H9 (cell line): ENCODE data around the gene CHURC1. TPM values are rescaled to one million over a fixed set of nuclear protein-coding genes. Genes with fewer than 3 reads are reported as not detected.

ENCODE experiments used
- DNase-seq: peaks from one replicate; pipeline ENCODE4 v3.0.0-alpha.2; 2017
- H2AFZ ChIP-seq: one replicate; pipeline ENCODE4 v1.6.1; 2013; ENCODE audit warnings: mild to moderate bottlenecking, low read length, control low read depth, moderate library complexity
- H2AK5ac ChIP-seq: 2 replicates; pipeline ENCODE4 v1.6.1; 2013; ENCODE audit warnings: low read length, control low read depth, mixed read lengths; ENCODE audit not compliant: insufficient read length
- H2BK120ac ChIP-seq: one replicate; pipeline ENCODE4 v1.6.1; 2013; ENCODE audit warnings: low read depth, mild to moderate bottlenecking, low read length, control low read depth, inconsistent platforms; ENCODE audit not compliant: poor library complexity, severe bottlenecking
- H2BK12ac ChIP-seq: 2 replicates; pipeline ENCODE4 v1.6.1; 2013; ENCODE audit warnings: low read length, control low read depth, mixed read lengths, low read depth; ENCODE audit not compliant: insufficient read length
- H2BK15ac ChIP-seq: 2 replicates; pipeline ENCODE4 v1.6.1; 2013; ENCODE audit warnings: low read depth, low read length, control low read depth
- H2BK20ac ChIP-seq: one replicate; pipeline ENCODE4 v1.6.1; 2013; ENCODE audit warnings: low read depth, mild to moderate bottlenecking, low read length, control low read depth, inconsistent platforms; ENCODE audit not compliant: poor library complexity, severe bottlenecking
- H2BK5ac ChIP-seq: 2 replicates; pipeline ENCODE4 v1.6.1; 2013; ENCODE audit warnings: low read length, control low read depth, mixed read lengths; ENCODE audit not compliant: insufficient read length
- H3K14ac ChIP-seq: 2 replicates; pipeline ENCODE4 v1.6.1; 2013; ENCODE audit warnings: low read length, control low read depth; ENCODE audit not compliant: insufficient read depth
- H3K18ac ChIP-seq: 2 replicates; pipeline ENCODE4 v1.6.1; 2013; ENCODE audit warnings: low read depth, mild to moderate bottlenecking, mixed read lengths, low read length, control low read depth; ENCODE audit not compliant: insufficient read length
- H3K23ac ChIP-seq: 2 replicates; pipeline ENCODE4 v1.6.1; 2013; ENCODE audit warnings: low read length, control low read depth, mixed read lengths, low read depth; ENCODE audit not compliant: insufficient read length
- H3K23me2 ChIP-seq: 2 replicates; pipeline ENCODE4 v1.6.1; 2013; ENCODE audit warnings: low read depth, mild to moderate bottlenecking, mixed read lengths, low read length, control low read depth; ENCODE audit not compliant: insufficient read length, poor library complexity, severe bottlenecking
- H3K27ac ChIP-seq: 2 replicates; pipeline ENCODE4 v1.5.1; 2013; ENCODE audit warnings: low read length, control low read depth, mixed read lengths, low read depth; ENCODE audit not compliant: insufficient read length
- H3K27me3 ChIP-seq: 2 replicates; pipeline ENCODE4 v1.6.1; 2013; ENCODE audit warnings: low read length, control low read depth, inconsistent platforms; ENCODE audit not compliant: insufficient read depth
- H3K4ac ChIP-seq: 2 replicates; pipeline ENCODE4 v1.6.1; 2013; ENCODE audit warnings: low read depth, mild to moderate bottlenecking, control low read depth, inconsistent platforms, low read length, moderate library complexity
- H3K4me1 ChIP-seq: 2 replicates; pipeline ENCODE4 v1.6.1; 2013; ENCODE audit warnings: low read length, control low read depth, inconsistent platforms; ENCODE audit not compliant: insufficient read depth
- H3K4me2 ChIP-seq: 2 replicates; pipeline ENCODE4 v1.6.1; 2013; ENCODE audit warnings: low read length, control low read depth, mixed read lengths; ENCODE audit not compliant: insufficient read length, insufficient read depth
- H3K56ac ChIP-seq: 2 replicates; pipeline ENCODE4 v1.6.1; 2013; ENCODE audit warnings: low read depth, mild to moderate bottlenecking, mixed read lengths, low read length, control low read depth; ENCODE audit not compliant: insufficient read length
- H3K79me1 ChIP-seq: 2 replicates; pipeline ENCODE4 v1.6.1; 2013; ENCODE audit warnings: low read depth, mild to moderate bottlenecking, moderate library complexity, low read length, control low read depth, inconsistent platforms; ENCODE audit not compliant: insufficient read depth, poor library complexity, severe bottlenecking
- H3K79me2 ChIP-seq: 2 replicates; pipeline ENCODE4 v1.6.1; 2013; ENCODE audit warnings: low read length, control low read depth, inconsistent platforms; ENCODE audit not compliant: insufficient read depth
- H3K9ac ChIP-seq: 2 replicates; pipeline ENCODE4 v1.6.1; 2013; ENCODE audit warnings: low read length, control low read depth, mixed read lengths; ENCODE audit not compliant: insufficient read length; ENCODE audit errors: extremely low read depth
- H3K9me3 ChIP-seq: one replicate; pipeline ENCODE4 v1.6.1; 2013; ENCODE audit warnings: low read depth, low read length, inconsistent platforms; ENCODE audit not compliant: control insufficient read depth
- H3T11ph ChIP-seq: one replicate; pipeline ENCODE4 v1.6.1; 2013; ENCODE audit warnings: mild to moderate bottlenecking, low read length, control low read depth, inconsistent platforms
- H4K20me1 ChIP-seq: one replicate; pipeline ENCODE4 v1.6.1; 2013; ENCODE audit not compliant: control insufficient read depth, insufficient read length, insufficient read depth
- H4K5ac ChIP-seq: 2 replicates; pipeline ENCODE4 v1.6.1; 2013; ENCODE audit warnings: low read depth, mild to moderate bottlenecking, mixed read lengths, low read length, control low read depth; ENCODE audit not compliant: insufficient read length
- H4K8ac ChIP-seq: replicated peaks from 2 replicates; pipeline ENCODE4 v1.6.1; 2013; ENCODE audit warnings: low read length, control low read depth, mixed read lengths, low read depth; ENCODE audit not compliant: insufficient read length
- H4K91ac ChIP-seq: 2 replicates; pipeline ENCODE4 v1.6.1; 2013; ENCODE audit warnings: low read depth, mild to moderate bottlenecking, moderate library complexity, mixed read lengths, low read length, control low read depth; ENCODE audit not compliant: insufficient read length
- H3K27ac Mint-ChIP-seq, 3 experiments: 2 replicates in 2 of 3; 3 replicates in 1 of 3; pipeline ENCODE4 v1.8.0; 2020 to 2021; ENCODE audit warnings: mixed read lengths in 3 of 3, mild to moderate bottlenecking in 1 of 3, moderate library complexity in 1 of 3
- H3K27me3 Mint-ChIP-seq: 2 replicates; pipeline ENCODE4 v1.8.0; 2021; ENCODE audit warnings: low read depth, mild to moderate bottlenecking, moderate library complexity, mixed read lengths
- H3K36me3 Mint-ChIP-seq, 3 experiments: 2 replicates in 2 of 3; 3 replicates in 1 of 3; pipeline ENCODE4 v1.8.0; 2020 to 2021; ENCODE audit warnings: low read depth in 3 of 3, mixed read lengths in 3 of 3; ENCODE audit not compliant: insufficient read depth in 1 of 3
- H3K4me1 Mint-ChIP-seq, 2 experiments: 2 replicates each; pipeline ENCODE4 v1.8.0; 2020; ENCODE audit warnings: mixed read lengths in 2 of 2
- H3K4me3 Mint-ChIP-seq, 2 experiments: 2 replicates in 1 of 2; 3 replicates in 1 of 2; pipeline ENCODE4 v1.8.0; 2020 to 2021; ENCODE audit warnings: mild to moderate bottlenecking in 2 of 2, mixed read lengths in 2 of 2, moderate library complexity in 1 of 2
- H3K9me3 Mint-ChIP-seq, 2 experiments: 2 replicates in 1 of 2; 3 replicates in 1 of 2; pipeline ENCODE4 v1.8.0; 2020; ENCODE audit warnings: mild to moderate bottlenecking in 2 of 2, mixed read lengths in 2 of 2, moderate library complexity in 1 of 2
- WGBS: extraction: QIAGEN DNeasy Blood & Tissue Kit; methylation state at CpG from one replicate; pipeline ENCODE4 v1.1.7; 2013; ENCODE audit warnings: missing lambda C conversion rate, low lambda C conversion rate, mixed read lengths; ENCODE audit not compliant: insufficient read length; ENCODE audit errors: extremely low coverage; 5-methylcytosine and 5-hydroxymethylcytosine counted together
- total RNA-seq: library from RNA; stranded (reverse); gene quantifications from 2 replicates; pipeline ENCODE4 v1.2.1, GENCODE V29; 2021
- TF ChIP-seq, protein P1 (sequence below): fragments of 200-600 bp; sonication (generic); conservative IDR thresholded peaks from 3 replicates; pipeline ENCODE4 v1.8.0; 2021; ENCODE audit warnings: antibody characterized with exemption, mild to moderate bottlenecking

The CHURC1 gene
- total RNA-seq, 1 experiment from 2014 or later, result 58.7 TPM

DNA sequence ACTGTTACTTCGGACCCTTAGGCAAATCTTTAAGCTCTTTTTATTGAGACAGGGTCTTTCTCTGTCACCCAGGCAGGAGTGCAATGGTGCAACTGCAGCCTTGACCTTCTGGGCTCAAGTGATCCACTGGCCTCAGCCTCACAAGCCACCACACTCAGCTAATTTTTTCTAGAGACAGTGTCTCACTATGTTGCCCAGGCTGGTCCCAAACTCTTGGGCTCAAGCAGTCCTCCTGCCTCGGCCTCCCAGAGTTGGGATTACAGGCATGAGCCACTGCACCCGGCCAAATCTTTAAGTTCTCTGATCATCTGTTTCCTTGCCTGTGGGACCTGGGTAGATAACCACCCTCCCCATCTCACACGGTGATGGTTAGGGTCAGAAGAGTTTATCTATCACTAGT is 30.6 kb downstream of the CHURC1 start:
- no peak for DNase-seq
- H2BK120ac ChIP-seq, result no peak overlapping the region
- no peaks in the 10 kb centered on the region for H3K9me3 ChIP-seq
- H3K4me2 ChIP-seq, result no peak overlapping the region
- no peak overlapping the region for H4K8ac ChIP-seq
- H3K14ac ChIP-seq, result no peak overlapping the region
- WGBS, result no CpG with 5 or more reads among the region's 4 CpGs
- H3T11ph ChIP-seq, result no peak overlapping the region
- H2AK5ac ChIP-seq, result no peak overlapping the region
- no peak overlapping the region for H3K23ac ChIP-seq
- no peak overlapping the region for H2BK5ac ChIP-seq
- no peak overlapping the region for H4K91ac ChIP-seq
- H3K79me1 ChIP-seq, result no peaks in the 10 kb centered on the region
- Mint-ChIP-seq H3K4me3 (no peak overlapping the region), H3K9me3 (no peaks in the 10 kb centered on the region), H3K27me3 (no peaks in the 10 kb centered on the region), H3K4me1 (peaks cover 24 to 27% of the 10 kb centered on the region in 2 experiments), H3K36me3 (peaks cover 14 to 43% (median 32%) of the 10 kb centered on the region in 3 experiments), H3K27ac (no peak overlapping the region; a peak in 1 of 7 replicates)
- no peak overlapping the region for H2AFZ ChIP-seq
- no peak overlapping the region for H2BK15ac ChIP-seq
- H4K20me1 ChIP-seq, result no peaks in the 10 kb centered on the region
- no peak overlapping the region for H3K56ac ChIP-seq
- H3K4ac ChIP-seq, result no peak overlapping the region
- no peak overlapping the region for H2BK12ac ChIP-seq
- H3K79me2 ChIP-seq, result no peaks in the 10 kb centered on the region
- H3K4me1 ChIP-seq, result peaks cover 2% of the 10 kb centered on the region; the same call in 1 of the 2 replicates
- no peak overlapping the region for H2BK20ac ChIP-seq
- no peak overlapping the region for H3K9ac ChIP-seq
- H4K5ac ChIP-seq, result no peak overlapping the region
- no peak overlapping the region for H3K18ac ChIP-seq
- no peaks in the 10 kb centered on the region for H3K23me2 ChIP-seq
- H3K27ac ChIP-seq, result no peak overlapping the region
- TF ChIP-seq, protein P1, sequence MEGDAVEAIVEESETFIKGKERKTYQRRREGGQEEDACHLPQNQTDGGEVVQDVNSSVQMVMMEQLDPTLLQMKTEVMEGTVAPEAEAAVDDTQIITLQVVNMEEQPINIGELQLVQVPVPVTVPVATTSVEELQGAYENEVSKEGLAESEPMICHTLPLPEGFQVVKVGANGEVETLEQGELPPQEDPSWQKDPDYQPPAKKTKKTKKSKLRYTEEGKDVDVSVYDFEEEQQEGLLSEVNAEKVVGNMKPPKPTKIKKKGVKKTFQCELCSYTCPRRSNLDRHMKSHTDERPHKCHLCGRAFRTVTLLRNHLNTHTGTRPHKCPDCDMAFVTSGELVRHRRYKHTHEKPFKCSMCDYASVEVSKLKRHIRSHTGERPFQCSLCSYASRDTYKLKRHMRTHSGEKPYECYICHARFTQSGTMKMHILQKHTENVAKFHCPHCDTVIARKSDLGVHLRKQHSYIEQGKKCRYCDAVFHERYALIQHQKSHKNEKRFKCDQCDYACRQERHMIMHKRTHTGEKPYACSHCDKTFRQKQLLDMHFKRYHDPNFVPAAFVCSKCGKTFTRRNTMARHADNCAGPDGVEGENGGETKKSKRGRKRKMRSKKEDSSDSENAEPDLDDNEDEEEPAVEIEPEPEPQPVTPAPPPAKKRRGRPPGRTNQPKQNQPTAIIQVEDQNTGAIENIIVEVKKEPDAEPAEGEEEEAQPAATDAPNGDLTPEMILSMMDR, result no peak
- H3K27me3 ChIP-seq, result no peaks in the 10 kb centered on the region
